ENCODE results near the gene ST6GALNAC2.

The ST6GALNAC2 gene

GRCh38 chr17:76578376-76578775 is 7.3 kb downstream of the ST6GALNAC2 start:
- H3K4me3 ChIP-seq (ENCODE audit: low read depth, low read length) = no peak overlapping the region
- no peak for TF ChIP-seq CTCF (IDR thresholded peaks at IDR 0.05; ENCODE audit: insufficient read depth, low read depth, low read length, missing control alignments)
- DNase-seq (ENCODE audit: low read depth) = no peak

- TF ChIP-seq CTCF (IDR thresholded peaks at IDR 0.05; ENCODE audit: insufficient read depth, low read depth, low read length, missing control alignments) = no peak
- no peak overlapping the region for H3K4me3 ChIP-seq (ENCODE audit: low read depth, low read length)
- no peak for DNase-seq (ENCODE audit: low read depth)
Observed at GRCh38 chr17:76577876-76578275, 7.8 kb downstream of the ST6GALNAC2 start.

- no peak for DNase-seq (ENCODE audit: low read depth)
- no peak for TF ChIP-seq CTCF (IDR thresholded peaks at IDR 0.05; ENCODE audit: insufficient read depth, low read depth, low read length, missing control alignments)
- no peak overlapping the region for H3K4me3 ChIP-seq (ENCODE audit: low read depth, low read length)
Observed at GRCh38 chr17:76576189-76576588, 9.5 kb downstream of the ST6GALNAC2 start.

GRCh38 chr17:76575570-76575969 is 10.1 kb downstream of the ST6GALNAC2 start:
- no peak overlapping the region for H3K4me3 ChIP-seq (ENCODE audit: low read depth, low read length)
- no peak for DNase-seq (ENCODE audit: low read depth)
- TF ChIP-seq CTCF (IDR thresholded peaks at IDR 0.05; ENCODE audit: insufficient read depth, low read depth, low read length, missing control alignments) = no peak

- TF ChIP-seq CTCF (IDR thresholded peaks at IDR 0.05; ENCODE audit: insufficient read depth, low read depth, low read length, missing control alignments) = no peak
- DNase-seq (ENCODE audit: low read depth) = no peak
- H3K4me3 ChIP-seq (ENCODE audit: low read depth, low read length) = no peak overlapping the region
Observed at GRCh38 chr17:76574166-76574565, 11.5 kb downstream of the ST6GALNAC2 start.

GRCh38 chr17:76573096-76573495 is 12.6 kb downstream of the ST6GALNAC2 start:
- no peak overlapping the region for H3K4me3 ChIP-seq (ENCODE audit: low read depth, low read length)
- no peak for TF ChIP-seq CTCF (IDR thresholded peaks at IDR 0.05; ENCODE audit: insufficient read depth, low read depth, low read length, missing control alignments)
- DNase-seq (ENCODE audit: low read depth) = no peak

- no peak for TF ChIP-seq CTCF (IDR thresholded peaks at IDR 0.05; ENCODE audit: insufficient read depth, low read depth, low read length, missing control alignments)
- H3K4me3 ChIP-seq (ENCODE audit: low read depth, low read length) = no peak overlapping the region
- DNase-seq (ENCODE audit: low read depth) = no peak
Observed at GRCh38 chr17:76572201-76572910, 13.3 kb downstream of the ST6GALNAC2 start.

All from GM12865 (cell line).